H9 (cell line): ENCODE data around the gene NADK. TPM values are rescaled to one million over a fixed set of nuclear protein-coding genes. Genes with fewer than 3 reads are reported as not detected.
"Not testable (repeated sequence)": the region's sequence is repeated elsewhere in the genome, so short reads cannot be mapped to it uniquely, and the experiment has no call there.

Experiments used
- DNase-seq: peaks from one replicate; pipeline ENCODE4 v3.0.0-alpha.2; 2017
- H2AFZ ChIP-seq: one replicate; pipeline ENCODE4 v1.6.1; 2013; ENCODE audit warnings: mild to moderate bottlenecking, low read length, control low read depth, moderate library complexity
- H2AK5ac ChIP-seq: 2 replicates; pipeline ENCODE4 v1.6.1; 2013; ENCODE audit warnings: low read length, control low read depth, mixed read lengths; ENCODE audit not compliant: insufficient read length
- H2BK120ac ChIP-seq: one replicate; pipeline ENCODE4 v1.6.1; 2013; ENCODE audit warnings: low read depth, mild to moderate bottlenecking, low read length, control low read depth, inconsistent platforms; ENCODE audit not compliant: poor library complexity, severe bottlenecking
- H2BK12ac ChIP-seq: 2 replicates; pipeline ENCODE4 v1.6.1; 2013; ENCODE audit warnings: low read length, control low read depth, mixed read lengths, low read depth; ENCODE audit not compliant: insufficient read length
- H2BK15ac ChIP-seq: 2 replicates; pipeline ENCODE4 v1.6.1; 2013; ENCODE audit warnings: low read depth, low read length, control low read depth
- H2BK20ac ChIP-seq: one replicate; pipeline ENCODE4 v1.6.1; 2013; ENCODE audit warnings: low read depth, mild to moderate bottlenecking, low read length, control low read depth, inconsistent platforms; ENCODE audit not compliant: poor library complexity, severe bottlenecking
- H2BK5ac ChIP-seq: 2 replicates; pipeline ENCODE4 v1.6.1; 2013; ENCODE audit warnings: low read length, control low read depth, mixed read lengths; ENCODE audit not compliant: insufficient read length
- H3K14ac ChIP-seq: 2 replicates; pipeline ENCODE4 v1.6.1; 2013; ENCODE audit warnings: low read length, control low read depth; ENCODE audit not compliant: insufficient read depth
- H3K18ac ChIP-seq: 2 replicates; pipeline ENCODE4 v1.6.1; 2013; ENCODE audit warnings: low read depth, mild to moderate bottlenecking, mixed read lengths, low read length, control low read depth; ENCODE audit not compliant: insufficient read length
- H3K23ac ChIP-seq: 2 replicates; pipeline ENCODE4 v1.6.1; 2013; ENCODE audit warnings: low read length, control low read depth, mixed read lengths, low read depth; ENCODE audit not compliant: insufficient read length
- H3K23me2 ChIP-seq: 2 replicates; pipeline ENCODE4 v1.6.1; 2013; ENCODE audit warnings: low read depth, mild to moderate bottlenecking, mixed read lengths, low read length, control low read depth; ENCODE audit not compliant: insufficient read length, poor library complexity, severe bottlenecking
- H3K27ac ChIP-seq: 2 replicates; pipeline ENCODE4 v1.5.1; 2013; ENCODE audit warnings: low read length, control low read depth, mixed read lengths, low read depth; ENCODE audit not compliant: insufficient read length
- H3K27me3 ChIP-seq: 2 replicates; pipeline ENCODE4 v1.6.1; 2013; ENCODE audit warnings: low read length, control low read depth, inconsistent platforms; ENCODE audit not compliant: insufficient read depth
- H3K4ac ChIP-seq: 2 replicates; pipeline ENCODE4 v1.6.1; 2013; ENCODE audit warnings: low read depth, mild to moderate bottlenecking, control low read depth, inconsistent platforms, low read length, moderate library complexity
- H3K4me1 ChIP-seq: 2 replicates; pipeline ENCODE4 v1.6.1; 2013; ENCODE audit warnings: low read length, control low read depth, inconsistent platforms; ENCODE audit not compliant: insufficient read depth
- H3K4me2 ChIP-seq: 2 replicates; pipeline ENCODE4 v1.6.1; 2013; ENCODE audit warnings: low read length, control low read depth, mixed read lengths; ENCODE audit not compliant: insufficient read length, insufficient read depth
- H3K56ac ChIP-seq: 2 replicates; pipeline ENCODE4 v1.6.1; 2013; ENCODE audit warnings: low read depth, mild to moderate bottlenecking, mixed read lengths, low read length, control low read depth; ENCODE audit not compliant: insufficient read length
- H3K79me1 ChIP-seq: 2 replicates; pipeline ENCODE4 v1.6.1; 2013; ENCODE audit warnings: low read depth, mild to moderate bottlenecking, moderate library complexity, low read length, control low read depth, inconsistent platforms; ENCODE audit not compliant: insufficient read depth, poor library complexity, severe bottlenecking
- H3K79me2 ChIP-seq: 2 replicates; pipeline ENCODE4 v1.6.1; 2013; ENCODE audit warnings: low read length, control low read depth, inconsistent platforms; ENCODE audit not compliant: insufficient read depth
- H3K9ac ChIP-seq: 2 replicates; pipeline ENCODE4 v1.6.1; 2013; ENCODE audit warnings: low read length, control low read depth, mixed read lengths; ENCODE audit not compliant: insufficient read length; ENCODE audit errors: extremely low read depth
- H3K9me3 ChIP-seq: one replicate; pipeline ENCODE4 v1.6.1; 2013; ENCODE audit warnings: low read depth, low read length, inconsistent platforms; ENCODE audit not compliant: control insufficient read depth
- H3T11ph ChIP-seq: one replicate; pipeline ENCODE4 v1.6.1; 2013; ENCODE audit warnings: mild to moderate bottlenecking, low read length, control low read depth, inconsistent platforms
- H4K20me1 ChIP-seq: one replicate; pipeline ENCODE4 v1.6.1; 2013; ENCODE audit not compliant: control insufficient read depth, insufficient read length, insufficient read depth
- H4K5ac ChIP-seq: 2 replicates; pipeline ENCODE4 v1.6.1; 2013; ENCODE audit warnings: low read depth, mild to moderate bottlenecking, mixed read lengths, low read length, control low read depth; ENCODE audit not compliant: insufficient read length
- H4K8ac ChIP-seq: replicated peaks from 2 replicates; pipeline ENCODE4 v1.6.1; 2013; ENCODE audit warnings: low read length, control low read depth, mixed read lengths, low read depth; ENCODE audit not compliant: insufficient read length
- H4K91ac ChIP-seq: 2 replicates; pipeline ENCODE4 v1.6.1; 2013; ENCODE audit warnings: low read depth, mild to moderate bottlenecking, moderate library complexity, mixed read lengths, low read length, control low read depth; ENCODE audit not compliant: insufficient read length
- H3K27ac Mint-ChIP-seq, 3 experiments: 2 replicates in 2 of 3; 3 replicates in 1 of 3; pipeline ENCODE4 v1.8.0; 2020 to 2021; ENCODE audit warnings: mixed read lengths in 3 of 3, mild to moderate bottlenecking in 1 of 3, moderate library complexity in 1 of 3
- H3K27me3 Mint-ChIP-seq: 2 replicates; pipeline ENCODE4 v1.8.0; 2021; ENCODE audit warnings: low read depth, mild to moderate bottlenecking, moderate library complexity, mixed read lengths
- H3K36me3 Mint-ChIP-seq, 3 experiments: 2 replicates in 2 of 3; 3 replicates in 1 of 3; pipeline ENCODE4 v1.8.0; 2020 to 2021; ENCODE audit warnings: low read depth in 3 of 3, mixed read lengths in 3 of 3; ENCODE audit not compliant: insufficient read depth in 1 of 3
- H3K4me1 Mint-ChIP-seq, 2 experiments: 2 replicates each; pipeline ENCODE4 v1.8.0; 2020; ENCODE audit warnings: mixed read lengths in 2 of 2
- H3K4me3 Mint-ChIP-seq, 2 experiments: 2 replicates in 1 of 2; 3 replicates in 1 of 2; pipeline ENCODE4 v1.8.0; 2020 to 2021; ENCODE audit warnings: mild to moderate bottlenecking in 2 of 2, mixed read lengths in 2 of 2, moderate library complexity in 1 of 2
- H3K9me3 Mint-ChIP-seq, 2 experiments: 2 replicates in 1 of 2; 3 replicates in 1 of 2; pipeline ENCODE4 v1.8.0; 2020; ENCODE audit warnings: mild to moderate bottlenecking in 2 of 2, mixed read lengths in 2 of 2, moderate library complexity in 1 of 2
- CTCF ChIP-seq: fragments of 200-600 bp; sonication (generic); conservative IDR thresholded peaks from 3 replicates; pipeline ENCODE4 v1.8.0; 2021; ENCODE audit warnings: antibody characterized with exemption, mild to moderate bottlenecking
- WGBS: extraction: QIAGEN DNeasy Blood & Tissue Kit; methylation state at CpG from one replicate; pipeline ENCODE4 v1.1.7; 2013; ENCODE audit warnings: missing lambda C conversion rate, low lambda C conversion rate, mixed read lengths; ENCODE audit not compliant: insufficient read length; ENCODE audit errors: extremely low coverage; 5-methylcytosine and 5-hydroxymethylcytosine counted together
- total RNA-seq: library from RNA; stranded (reverse); gene quantifications from 2 replicates; pipeline ENCODE4 v1.2.1, GENCODE V29; 2021

NADK gene
- total RNA-seq, 1 experiment from 2014 or later: 105 TPM

GRCh38 chr1:1752190-1752589, 26.1 kb downstream of the NADK start:
- H3K9ac ChIP-seq: no peak overlapping the region
- H3K27ac Mint-ChIP-seq: peak overlapping the region in 2 of 3 experiments; percentile 67 to 70; a peak in 3 of 7 replicates
- no peaks in the 10 kb centered on the region for H3K79me2 ChIP-seq
- H2BK20ac ChIP-seq: no peak overlapping the region
- TF ChIP-seq CTCF: no peak
- no peak overlapping the region for H2BK120ac ChIP-seq
- H3K56ac ChIP-seq: no peak overlapping the region
- no peak overlapping the region for H3K23ac ChIP-seq
- no peak for DNase-seq
- no peak overlapping the region for H2BK5ac ChIP-seq
- H4K5ac ChIP-seq: no peak overlapping the region
- no peaks in the 10 kb centered on the region for H3K27me3 Mint-ChIP-seq
- H3K27ac ChIP-seq: no peak overlapping the region
- no peak overlapping the region for H4K91ac ChIP-seq
- H3K9me3 ChIP-seq: no peaks in the 10 kb centered on the region
- H2BK12ac ChIP-seq: no peak overlapping the region
- no peaks in the 10 kb centered on the region for H3K79me1 ChIP-seq
- H3K9me3 Mint-ChIP-seq: no peaks in the 10 kb centered on the region
- H3K23me2 ChIP-seq: no peaks in the 10 kb centered on the region
- H2BK15ac ChIP-seq: no peak overlapping the region
- no peak overlapping the region for H4K8ac ChIP-seq
- H3K18ac ChIP-seq: no peak overlapping the region
- no peak overlapping the region; a peak in 1 of 5 replicates for H3K4me3 Mint-ChIP-seq
- H3K4me2 ChIP-seq: no peak overlapping the region
- H2AK5ac ChIP-seq: no peak overlapping the region
- no peak overlapping the region for H3T11ph ChIP-seq
- peaks cover 4% of the 10 kb centered on the region in 2 experiments; a peak in 3 of 4 replicates for H3K4me1 Mint-ChIP-seq
- no CpG with 5 or more reads among the region's 11 CpGs for WGBS
- H3K36me3 Mint-ChIP-seq: peaks cover 18 to 40% (median 35%) of the 10 kb centered on the region in 3 experiments; a peak in 6 of 7 replicates
- no peak overlapping the region for H2AFZ ChIP-seq
- H3K14ac ChIP-seq: no peak overlapping the region
- H3K4ac ChIP-seq: no peak overlapping the region
- H4K20me1 ChIP-seq: no peaks in the 10 kb centered on the region
- no peaks in the 10 kb centered on the region for H3K27me3 ChIP-seq
- H3K4me1 ChIP-seq: no peaks in the 10 kb centered on the region

GRCh38 chr1:1749941-1750340, 28.3 kb downstream of the NADK start:
- not testable (repeated sequence) for H4K8ac ChIP-seq, H3K27me3 Mint-ChIP-seq, H3K27me3 ChIP-seq, DNase-seq, H2BK15ac ChIP-seq, H2BK120ac ChIP-seq, H3K56ac ChIP-seq, H3K9me3 ChIP-seq, H3K9ac ChIP-seq, H2BK12ac ChIP-seq, H3K27ac Mint-ChIP-seq, H4K20me1 ChIP-seq, H2BK5ac ChIP-seq, H3K23me2 ChIP-seq, H2AFZ ChIP-seq, H2AK5ac ChIP-seq, H2BK20ac ChIP-seq, H4K91ac ChIP-seq, H3K14ac ChIP-seq, H3K4me3 Mint-ChIP-seq, H3K79me2 ChIP-seq, H3K4me1 Mint-ChIP-seq, H3T11ph ChIP-seq, H3K4me2 ChIP-seq, H3K4ac ChIP-seq, H3K9me3 Mint-ChIP-seq, H3K4me1 ChIP-seq, H4K5ac ChIP-seq, H3K79me1 ChIP-seq, H3K18ac ChIP-seq, H3K27ac ChIP-seq, H3K23ac ChIP-seq
- H3K36me3 Mint-ChIP-seq: peaks cover 6 to 21% (median 17%) of the 10 kb centered on the region in 3 experiments; a peak in 6 of 7 replicates
- no CpG with 5 or more reads among the region's 9 CpGs for WGBS
